PC-9 (cell line): ENCODE data around the gene PUS1. TPM values are rescaled to one million over a fixed set of nuclear protein-coding genes. Genes with fewer than 3 reads are reported as not detected.
A peak's percentile ranks its signal among the peaks of the same experiment; 100 is the strongest.

ENCODE experiments used
- BruUV-seq: library from RNA; stranded (reverse); fragments of 400-500 nt; replicated peaks from 2 replicates; lab custom pipeline; 2021; lab: Mats Ljungman, UMichigan
- CTCF ChIA-PET: fragments of 300-600 bp; sonication (Branson Sonifier 250); formaldehyde crosslinking; loops from one replicate; lab custom pipeline; 2022; ENCODE audit warnings: antibody characterized with exemption; lab: Charles Lee
- POLR2A ChIA-PET: fragments of 300-600 bp; sonication (Branson Sonifier 250); formaldehyde crosslinking; loops from one replicate; lab custom pipeline; 2022; ENCODE audit warnings: antibody characterized with exemption; ENCODE audit not compliant: unreplicated experiment; lab: Charles Lee
- DNase-seq, 2 experiments: peaks; one replicate each; pipeline versions ENCODE4 v3.0.0 to v3.0.0-alpha.2; 2015 to 2022; ENCODE audit warnings: mixed read lengths in 1 of 2
- H2AFZ ChIP-seq: fragments of 200-600 bp; sonication (generic); 2 replicates; pipeline ENCODE4 v1.8.1; 2017; ENCODE audit warnings: antibody characterized with exemption
- H3F3A ChIP-seq: fragments of 200-600 bp; sonication (generic); 2 replicates; pipeline ENCODE4 v1.8.1; 2017; ENCODE audit warnings: antibody characterized with exemption, mild to moderate bottlenecking, low read depth; ENCODE audit not compliant: insufficient read depth
- H3K27ac ChIP-seq: fragments of 200-600 bp; sonication (generic); 2 replicates; pipeline ENCODE4 v1.6.1; 2016; ENCODE audit warnings: mixed run types
- H3K27me3 ChIP-seq: fragments of 200-600 bp; sonication (generic); 2 replicates; pipeline ENCODE4 v1.6.1; 2016; ENCODE audit warnings: low read depth, mixed run types; ENCODE audit not compliant: insufficient read depth
- H3K36me3 ChIP-seq: fragments of 200-600 bp; sonication (generic); 2 replicates; pipeline ENCODE4 v1.6.1; 2016; ENCODE audit warnings: low read depth, mixed run types
- H3K4me1 ChIP-seq: fragments of 200-600 bp; sonication (generic); replicated peaks from 2 replicates; pipeline ENCODE4 v1.6.1; 2016; ENCODE audit warnings: mixed run types; ENCODE audit not compliant: insufficient read depth
- H3K4me2 ChIP-seq: fragments of 200-600 bp; sonication (generic); 2 replicates; pipeline ENCODE4 v1.6.1; 2017; ENCODE audit warnings: mixed run types
- H3K4me3 ChIP-seq: fragments of 200-600 bp; sonication (generic); 2 replicates; pipeline ENCODE4 v1.6.1; 2016; ENCODE audit warnings: mixed run types
- H3K79me2 ChIP-seq: fragments of 200-600 bp; sonication (generic); 2 replicates; pipeline ENCODE4 v1.6.1; 2017; ENCODE audit warnings: low read depth, mixed run types
- H3K9me2 ChIP-seq: fragments of 200-600 bp; sonication (generic); 2 replicates; pipeline ENCODE4 v1.8.1; 2017; ENCODE audit warnings: mild to moderate bottlenecking; ENCODE audit not compliant: insufficient read depth
- H3K9me3 ChIP-seq: fragments of 200-600 bp; sonication (generic); 2 replicates; pipeline ENCODE4 v1.8.1; 2016; ENCODE audit warnings: low read depth; ENCODE audit not compliant: insufficient read depth
- H4K20me1 ChIP-seq: fragments of 200-600 bp; sonication (generic); 2 replicates; pipeline ENCODE4 v1.8.1; 2017; ENCODE audit not compliant: insufficient read depth
- CTCF ChIP-seq: fragments of 200-600 bp; sonication (generic); conservative IDR thresholded peaks from 2 replicates; pipeline ENCODE4 v1.6.1; 2017; ENCODE audit warnings: mixed run types, antibody characterized with exemption, mild to moderate bottlenecking, moderate library complexity
- EZH2 ChIP-seq: fragments of 200-600 bp; sonication (generic); IDR thresholded peaks from 2 replicates; pipeline ENCODE4 v1.8.0; 2017; ENCODE audit warnings: antibody characterized with exemption, low read depth
- intact Hi-C: fragments of 100-400 bp; cut with micrococcal nuclease; formaldehyde crosslinking; loops from one replicate; pipeline ENCODE4 v1.10.0; 2022; ENCODE audit not compliant: unreplicated experiment
- total RNA-seq: library from RNA; stranded (reverse); gene quantifications from 2 replicates; pipeline ENCODE4 v1.2.3, GENCODE V29; 2021

The PUS1 gene
- total RNA-seq, 1 experiment from 2014 or later = 37.0 TPM

- Histone ChIP-seq H3K4me3 (peak overlapping the region; percentile 98; the same call in 1 of the 2 replicates), H3K36me3 (peaks cover 8% of the 10 kb centered on the region), H3K9me2 (no peaks in the 10 kb centered on the region), H3K27ac (no peak overlapping the region), H3F3A (peaks cover 20% of the 10 kb centered on the region; the same call in 1 of the 2 replicates), H4K20me1 (peaks cover 19% of the 10 kb centered on the region), H3K79me2 (peaks cover 32% of the 10 kb centered on the region), H3K4me1 (peaks cover 8% of the 10 kb centered on the region), H3K27me3 (no peaks in the 10 kb centered on the region), H3K4me2 (peak overlapping the region; percentile 100), H2AFZ (no peak overlapping the region), H3K9me3 (no peaks in the 10 kb centered on the region)
- no peak for DNase-seq
- TF ChIP-seq EZH2 = no peak
- TF ChIP-seq CTCF = no peak
- ChIA-PET POLR2A (interaction anchor here (0.6 to 0.8 kb wide), 2 partner anchors 21 to 47 kb away, joined by 15 to 53 read pairs; no protein-coding TSS in a partner anchor), CTCF (interaction anchor here (0.6 kb wide), 1 partner anchor 168 kb away, joined by 9 read pairs; no protein-coding TSS in a partner anchor)
- intact Hi-C loops = loop anchor here (2.0 to 5.0 kb wide), 2 partner anchors 21 to 75 kb away; partner anchors contain the start of gene EP400
- BruUV-seq = no TSS peak
These were observed 1.7 kb upstream of the PUS1 start for GRCh38 chr12:131927110-131928079.

- H3K9me2 ChIP-seq = no peaks in the 10 kb centered on the region
- TSS peak; percentile 77 for BruUV-seq
- peak overlapping the region; percentile 36; the same call in 1 of the 2 replicates for H3K27ac ChIP-seq
- no peaks in the 10 kb centered on the region for H3K27me3 ChIP-seq
- no peak for DNase-seq
- no peak for TF ChIP-seq EZH2
- no peak for TF ChIP-seq CTCF
- H3F3A ChIP-seq = peaks cover 20% of the 10 kb centered on the region
- H3K79me2 ChIP-seq = peaks cover 36% of the 10 kb centered on the region
- peaks cover 14% of the 10 kb centered on the region for H3K36me3 ChIP-seq
- peaks cover 8% of the 10 kb centered on the region for H3K4me1 ChIP-seq
- intact Hi-C loops = loop anchor here (2.0 to 5.0 kb wide), 2 partner anchors 21 to 76 kb away; partner anchors contain the start of gene EP400
- POLR2A ChIA-PET = interaction anchor here (0.6 to 0.8 kb wide), 3 partner anchors 17 to 48 kb away, joined by 7 to 53 read pairs (median 15); no protein-coding TSS in a partner anchor
- peak overlapping the region; percentile 98 for H3K4me3 ChIP-seq
- H3K4me2 ChIP-seq = peak overlapping the region; percentile 100
- H2AFZ ChIP-seq = peak overlapping the region; percentile 98
- no peaks in the 10 kb centered on the region for H3K9me3 ChIP-seq
- CTCF ChIA-PET = interaction anchor here (0.6 kb wide), 1 partner anchor 168 kb away, joined by 9 read pairs; no protein-coding TSS in a partner anchor
- H4K20me1 ChIP-seq = peaks cover 19% of the 10 kb centered on the region
These were observed 881 bp upstream of the PUS1 start for GRCh38 chr12:131928080-131928710.
